OCI-M2 (cell line): ENCODE results near the gene GALNT16.

Source experiments
- DNase-seq: peaks from one replicate; lab custom pipeline; 2025; ENCODE audit not compliant: unreplicated experiment; lab: John Stamatoyannopoulos, UW

GALNT16 gene

DNA sequence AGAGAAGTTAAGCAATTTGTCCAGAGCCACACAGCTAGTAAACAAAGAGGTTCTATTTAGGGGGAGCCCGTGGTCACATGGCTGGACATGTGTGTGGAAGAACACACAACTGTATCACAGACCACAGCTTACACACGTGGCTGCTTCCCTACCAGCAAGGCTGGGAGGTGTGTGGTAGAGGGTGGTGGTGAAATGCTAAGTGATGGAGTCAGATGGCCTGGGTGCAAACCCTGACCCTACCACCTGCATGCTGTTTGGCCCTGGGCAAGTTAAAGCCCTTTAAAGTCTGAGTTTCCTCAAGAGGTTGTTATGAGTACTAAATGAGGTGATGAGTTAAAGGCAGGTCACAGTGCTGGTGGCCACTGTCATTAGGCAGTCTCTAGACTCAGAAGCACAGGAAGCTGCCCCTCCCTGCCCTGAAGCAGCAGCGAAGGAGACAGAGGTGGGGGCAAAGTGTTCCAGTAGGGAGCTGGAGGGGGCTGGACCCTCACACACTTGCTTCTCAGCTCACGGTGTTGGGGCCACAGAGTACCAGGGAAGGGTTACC, 73.9 kb downstream of the GALNT16 start:
- DNase-seq: no peak

DNA sequence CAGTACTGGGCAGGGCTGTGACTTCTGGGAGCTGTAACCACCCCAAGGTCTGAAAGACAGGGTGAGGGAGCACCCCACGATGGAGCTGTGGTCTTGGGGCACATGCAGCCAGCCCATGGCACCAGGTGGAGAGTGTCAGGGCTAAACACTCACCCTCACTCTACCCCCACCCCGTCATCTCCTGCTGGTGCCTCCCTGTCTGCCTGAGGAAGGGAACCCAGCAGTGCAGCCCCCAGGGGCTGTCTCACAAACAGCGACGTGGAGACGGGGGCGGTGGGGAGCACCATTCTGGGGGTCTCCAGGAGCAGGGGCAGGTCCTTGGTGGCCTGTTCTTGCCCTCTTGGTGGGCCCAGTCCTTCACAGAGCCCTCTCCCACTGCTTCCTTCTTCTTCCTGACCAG, 74.6 kb downstream of the GALNT16 start:
- no peak for DNase-seq

DNA sequence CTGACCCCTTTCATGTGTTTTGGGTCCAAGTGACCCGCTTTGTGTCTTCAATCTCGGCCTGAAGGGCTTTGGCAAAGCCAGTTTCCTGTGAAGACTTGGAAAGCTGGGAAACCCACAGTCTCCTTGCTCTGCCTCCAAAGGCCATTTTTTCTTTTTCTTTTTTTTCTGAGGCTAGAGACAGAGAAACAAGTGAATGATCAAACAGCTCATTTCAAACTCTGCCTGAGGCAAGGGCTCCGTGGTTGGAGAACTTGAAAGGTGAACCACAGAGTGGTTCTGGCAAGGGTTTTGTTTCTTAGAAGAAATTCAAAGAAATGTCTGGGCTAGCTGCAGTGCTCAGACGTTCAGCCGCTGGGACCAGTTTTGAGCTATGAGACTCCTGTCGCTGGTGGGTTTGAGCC, 75.4 kb downstream of the GALNT16 start:
- no peak for DNase-seq

DNA sequence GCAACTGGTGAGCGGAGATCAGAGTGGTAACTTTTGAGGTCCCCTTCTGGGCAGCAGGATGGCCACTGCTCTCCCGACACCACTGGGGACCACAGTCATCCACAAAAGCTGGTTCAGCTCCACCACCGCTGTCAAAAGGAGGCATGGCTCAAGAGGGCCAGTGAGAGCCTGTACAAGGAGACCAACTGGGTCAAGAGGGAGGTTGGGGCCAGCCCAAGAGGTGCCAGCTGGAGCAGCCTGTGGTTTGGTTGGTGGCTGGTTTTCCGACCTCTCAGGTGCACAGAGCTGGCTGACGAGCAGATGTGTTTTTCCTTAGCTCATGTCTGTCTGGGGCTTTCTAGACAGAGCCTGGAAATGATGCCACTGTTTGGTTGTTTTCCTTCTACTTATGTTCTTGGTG, 78.0 kb downstream of the GALNT16 start:
- DNase-seq: no peak

DNA sequence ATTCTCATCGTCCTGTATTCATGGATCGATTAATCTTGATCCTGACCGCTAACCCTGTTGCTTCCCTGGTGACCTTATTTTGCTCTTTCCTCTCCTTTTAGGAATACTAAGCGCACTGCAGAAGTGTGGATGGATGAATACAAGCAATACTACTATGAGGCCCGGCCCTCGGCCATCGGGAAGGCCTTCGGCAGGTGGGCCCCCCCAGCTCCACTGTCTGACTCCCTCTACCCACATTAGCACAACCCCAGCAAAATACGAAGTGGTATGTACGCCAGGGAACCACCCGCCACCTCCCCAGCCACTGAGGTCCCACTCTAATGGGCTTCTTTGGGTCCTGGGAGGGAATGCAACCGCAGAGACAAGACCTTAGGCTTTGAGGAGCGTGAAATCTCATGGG, 79.5 kb downstream of the GALNT16 start:
- DNase-seq: no peak

DNA sequence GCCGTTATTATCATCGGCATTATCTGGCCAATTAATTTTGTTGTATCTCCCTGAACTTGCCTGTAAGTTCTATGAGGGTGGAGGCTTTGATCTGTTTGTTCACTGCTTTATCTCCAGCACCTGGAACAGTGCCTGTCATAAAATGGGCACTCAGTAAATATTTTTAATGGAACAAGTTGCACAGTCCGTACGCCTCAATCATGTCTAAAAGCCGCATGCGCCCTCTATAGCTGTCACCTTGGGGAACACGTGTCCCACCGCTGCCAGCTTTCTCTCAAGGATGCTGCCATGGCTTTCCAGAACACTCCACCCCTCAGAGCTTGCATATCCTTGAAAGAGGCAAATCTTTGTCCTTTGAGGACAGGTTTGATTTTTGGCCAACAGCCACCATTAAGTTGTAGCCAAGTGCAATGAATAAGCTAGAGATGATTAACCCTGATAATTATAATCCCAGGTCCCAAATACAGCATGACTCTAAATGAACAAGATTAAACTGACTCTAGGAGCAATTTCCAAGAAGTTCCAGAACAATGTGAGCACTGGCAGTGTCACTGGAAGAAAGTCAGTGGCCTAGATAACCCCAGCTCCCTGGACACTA, 83.1 kb downstream of the GALNT16 start:
- DNase-seq: no peak

DNA sequence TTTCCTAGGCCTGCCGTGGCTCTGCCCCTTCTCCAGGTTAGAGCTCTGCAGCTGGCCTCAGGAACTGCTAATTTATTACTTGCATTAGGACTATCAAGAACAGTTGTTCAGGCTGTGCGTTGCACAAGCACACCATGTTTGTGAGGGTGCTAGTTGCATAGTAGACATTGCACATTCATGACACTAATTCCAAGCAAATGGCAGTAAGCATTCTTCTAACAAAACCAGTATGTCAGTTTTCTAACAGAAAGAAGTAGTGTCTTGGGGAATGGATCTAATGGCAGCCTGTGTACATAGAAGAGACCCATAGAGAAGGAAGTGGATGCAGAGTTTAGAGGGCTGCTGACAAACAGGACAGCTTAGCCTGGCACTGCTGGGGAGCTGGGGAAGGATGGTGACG, 84.2 kb downstream of the GALNT16 start:
- no peak for DNase-seq

DNA sequence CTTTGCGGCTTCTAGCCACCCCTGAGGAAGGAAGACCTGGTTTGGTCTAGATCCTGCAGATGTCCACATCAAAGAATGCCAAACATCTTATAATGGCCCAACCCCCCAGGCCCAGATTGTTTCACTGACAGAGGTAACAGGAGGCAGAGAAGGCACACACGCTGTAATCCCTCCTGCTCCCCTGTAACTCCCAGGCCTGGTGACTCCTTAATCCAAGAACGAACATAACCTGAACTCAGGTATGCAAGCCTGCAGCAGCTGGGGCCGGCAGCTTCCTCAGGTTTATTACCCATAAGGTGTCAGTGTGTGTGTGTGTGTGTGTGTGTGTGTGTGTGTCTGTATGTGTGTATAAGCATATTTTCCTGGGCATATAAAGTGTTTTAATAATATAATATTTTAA, 85.4 kb downstream of the GALNT16 start:
- DNase-seq: no peak

DNA sequence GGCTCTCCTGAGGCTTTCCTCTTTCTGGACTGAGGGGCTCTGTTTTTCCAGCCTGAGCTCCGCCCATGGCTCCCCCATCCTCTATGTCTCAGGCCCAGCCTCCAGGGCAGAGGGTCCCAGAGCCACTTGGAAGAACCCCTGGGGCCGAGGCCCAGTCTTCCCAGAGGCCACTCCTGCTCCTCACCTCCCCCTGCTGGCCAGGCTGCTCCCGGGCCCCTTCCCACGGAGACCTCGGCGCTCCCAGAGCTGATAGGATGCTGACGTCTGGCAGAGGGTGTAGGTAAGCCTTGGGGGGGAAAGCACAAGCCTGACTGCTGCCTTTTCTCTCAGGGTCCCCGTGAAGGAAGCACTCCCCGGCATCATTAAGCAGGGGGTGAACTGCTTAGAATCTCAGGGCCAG, 86.8 kb downstream of the GALNT16 start:
- no peak for DNase-seq

DNA sequence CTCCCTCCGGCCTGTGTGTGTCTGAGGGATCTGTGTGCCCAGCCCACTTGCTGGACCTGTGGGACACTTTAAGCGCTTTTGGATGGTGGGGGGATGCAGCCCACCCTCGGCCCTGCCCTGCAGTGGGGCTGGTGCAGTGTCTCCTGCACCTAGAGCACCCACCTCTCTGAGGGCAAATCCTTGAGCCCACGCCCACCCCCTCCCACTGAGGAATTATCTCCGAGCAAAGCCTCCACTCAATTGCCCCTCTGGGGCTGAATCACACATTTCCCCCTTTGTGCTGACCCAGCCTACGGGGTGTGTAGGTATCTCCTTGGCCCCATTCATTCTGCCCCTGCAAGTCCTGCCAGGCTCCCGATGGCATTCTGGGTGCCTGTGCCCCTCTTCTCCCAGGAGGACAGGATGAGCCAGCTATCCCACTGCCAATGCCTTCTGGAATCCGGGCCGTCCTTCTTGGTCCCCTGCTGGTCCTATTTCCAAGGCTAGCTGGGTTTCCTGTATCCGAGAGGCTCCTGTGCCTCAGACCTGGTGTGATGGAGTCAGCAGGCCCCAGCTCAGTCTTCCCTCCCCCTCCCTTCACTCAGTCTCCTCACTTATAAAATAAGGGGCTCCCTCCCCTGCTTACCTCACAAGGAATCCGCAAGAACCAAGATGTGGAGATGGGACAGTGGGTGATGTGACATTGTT, 89.3 kb downstream of the GALNT16 start:
- no peak for DNase-seq

DNA sequence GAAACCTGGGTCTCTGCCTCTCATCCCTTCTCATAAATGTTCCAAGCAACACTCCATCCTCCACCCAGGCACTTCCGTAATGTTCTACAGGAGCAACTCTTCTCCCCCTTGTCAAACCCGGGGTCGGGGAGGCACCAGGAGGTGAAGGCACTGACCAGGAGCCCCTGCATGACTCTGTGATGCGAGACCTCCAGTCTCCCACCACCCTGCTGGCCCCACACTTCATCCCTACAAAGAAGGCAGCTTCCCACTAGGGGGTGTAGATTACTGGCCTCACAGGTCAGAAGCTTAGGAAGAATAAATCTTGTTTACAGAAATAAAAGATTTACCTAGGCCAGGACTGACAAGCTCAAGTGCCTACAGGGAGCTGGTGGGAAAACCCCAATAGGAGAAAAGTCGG, 90.9 kb downstream of the GALNT16 start:
- no peak for DNase-seq

DNA sequence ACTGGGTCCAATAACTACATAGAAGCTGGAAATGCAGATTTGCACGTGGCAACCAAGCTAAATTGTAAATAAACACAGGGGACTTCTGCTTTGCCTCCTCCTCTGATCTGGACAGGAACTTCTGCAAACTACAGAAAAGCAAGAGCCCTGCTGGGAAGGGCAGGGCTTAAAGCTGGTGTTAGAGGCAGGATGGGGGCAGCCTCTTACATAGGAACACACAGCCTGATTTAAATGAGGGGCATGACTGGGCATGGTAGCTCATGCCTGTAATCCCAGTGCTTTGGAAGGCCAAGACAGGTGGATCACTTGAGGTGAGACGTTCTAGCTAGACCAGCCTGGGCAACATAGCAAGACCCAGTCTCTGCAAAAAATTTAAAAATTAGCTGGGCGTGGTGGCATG, 91.4 kb downstream of the GALNT16 start:
- DNase-seq: no peak

DNA sequence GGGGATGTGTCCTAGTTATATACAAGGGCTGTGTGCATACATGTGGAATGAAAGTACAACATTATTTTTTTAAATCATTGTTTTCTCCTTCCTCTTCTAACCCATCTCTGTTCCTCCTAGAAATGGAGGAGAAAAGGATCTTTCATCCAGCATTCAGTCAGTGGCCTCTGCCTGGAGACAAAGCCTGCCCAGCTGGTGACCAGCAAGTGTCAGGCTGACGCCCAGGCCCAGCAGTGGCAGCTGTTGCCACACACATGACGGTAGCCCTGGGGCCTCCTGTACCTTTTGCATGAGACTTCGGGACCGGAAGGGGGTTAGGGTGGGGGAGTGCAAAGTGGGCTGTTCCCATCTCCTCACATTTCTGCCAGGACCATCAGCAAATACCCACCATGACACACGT, 92.0 kb downstream of the GALNT16 start:
- DNase-seq: no peak

DNA sequence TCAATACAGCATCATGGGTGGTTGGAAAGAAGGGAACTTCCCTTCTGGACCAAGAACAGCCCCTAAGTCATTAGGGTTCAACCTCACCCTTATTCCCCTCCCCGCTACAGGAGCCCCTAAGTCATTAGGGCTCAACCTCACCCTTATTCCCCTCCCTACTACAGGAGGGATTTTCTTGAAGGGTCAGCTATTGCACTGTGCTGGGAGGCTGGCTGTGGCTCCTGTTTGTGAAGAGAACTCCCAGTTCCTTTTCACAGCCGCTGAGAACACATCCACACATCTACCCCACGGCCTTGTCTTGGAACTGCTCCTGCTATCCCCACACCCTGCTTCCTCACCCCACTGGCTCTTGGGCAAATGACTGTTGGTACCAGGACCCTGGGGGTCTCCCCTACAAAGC, 93.2 kb downstream of the GALNT16 start:
- DNase-seq: no peak

DNA sequence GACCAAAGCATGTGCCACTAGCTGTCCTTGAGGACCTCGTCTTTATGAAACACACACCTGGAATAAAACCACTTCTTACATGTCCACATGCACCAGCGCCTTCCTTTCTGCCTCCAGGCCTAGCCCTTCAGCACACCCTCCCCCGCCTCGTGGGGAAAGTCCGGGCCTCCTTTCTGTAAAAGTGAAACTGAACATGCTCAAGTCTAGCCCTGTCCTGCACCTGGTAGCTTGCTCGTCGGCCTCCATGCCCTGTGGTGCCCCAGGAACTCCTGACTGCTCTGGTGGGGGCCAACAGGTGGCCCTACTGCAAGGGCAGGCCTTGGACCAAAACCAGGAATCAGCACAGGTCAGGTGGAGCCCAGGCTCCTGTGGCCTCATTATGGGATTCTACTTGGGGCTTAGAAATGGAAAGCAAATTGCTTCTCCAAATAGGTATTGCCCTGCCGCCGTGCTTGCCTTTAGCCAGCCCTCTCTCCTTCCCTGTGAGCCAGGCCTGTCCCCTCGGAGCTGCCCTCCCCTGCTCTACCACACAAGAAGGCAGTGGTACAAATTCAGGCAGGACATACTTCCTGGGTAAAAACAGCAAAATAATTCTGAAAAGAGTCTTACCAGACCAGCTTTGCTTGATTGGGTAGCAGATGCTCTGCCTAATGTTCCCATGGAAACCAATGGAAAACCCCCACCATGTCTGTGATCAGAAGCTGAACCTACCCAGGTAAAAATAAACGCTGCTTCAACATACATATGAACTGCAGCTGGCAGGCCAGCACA, 94.6 kb downstream of the GALNT16 start:
- no peak for DNase-seq

DNA sequence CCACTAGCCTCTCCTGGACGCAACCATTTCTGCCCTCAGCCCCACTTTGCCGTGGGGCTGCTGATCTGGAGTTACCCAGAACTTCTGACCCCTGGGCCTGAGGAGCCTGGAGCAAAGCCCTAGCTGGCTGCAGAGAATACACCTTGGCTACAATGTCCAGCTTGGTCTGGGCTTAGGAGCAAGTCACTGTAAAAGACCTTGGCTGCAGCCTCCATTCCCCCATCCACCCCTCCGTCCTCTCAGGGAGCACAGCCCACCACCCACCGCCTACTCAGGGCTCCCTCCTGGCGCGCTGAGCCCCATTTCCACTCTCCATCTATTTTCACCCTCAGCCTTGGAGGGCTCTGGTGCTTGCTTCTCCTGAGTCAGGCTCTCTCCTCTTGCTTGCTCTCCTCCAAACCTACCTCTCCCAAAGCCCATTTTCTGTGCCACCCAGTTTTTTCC, 95.2 kb downstream of the GALNT16 start:
- DNase-seq: no peak

DNA sequence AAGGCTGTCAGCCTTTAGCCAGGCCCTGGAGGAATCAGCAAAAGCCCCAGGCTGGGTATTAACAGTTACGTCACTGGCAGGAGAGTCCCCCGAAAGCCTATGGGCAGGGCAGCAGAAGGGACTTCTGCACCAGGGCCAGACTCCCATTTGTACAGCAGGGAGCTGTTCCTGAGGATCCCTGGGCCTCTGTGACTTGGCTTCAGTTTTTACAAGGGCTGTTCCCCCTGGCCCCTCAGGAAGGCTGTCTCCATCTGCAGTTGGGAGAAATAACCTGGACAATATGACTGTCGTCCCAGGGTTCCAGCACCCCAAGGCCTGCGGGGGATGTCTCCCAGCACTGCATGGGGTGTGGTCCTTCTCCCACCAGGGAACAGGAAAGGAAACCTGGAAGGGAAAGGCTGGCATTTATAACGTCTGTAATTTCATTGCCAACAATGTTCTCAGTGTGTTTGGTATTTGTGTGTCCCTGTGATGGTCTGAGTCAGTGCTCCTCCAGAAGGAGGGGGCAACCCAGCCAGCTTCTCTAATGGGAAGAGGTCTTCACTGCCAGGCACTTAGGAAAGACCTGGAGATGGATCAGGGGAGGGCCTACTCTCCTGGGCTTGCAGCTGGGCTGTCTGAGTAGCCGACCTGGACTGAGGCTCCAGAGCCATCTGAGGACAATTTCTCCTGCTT, 95.8 kb downstream of the GALNT16 start:
- DNase-seq: no peak

DNA sequence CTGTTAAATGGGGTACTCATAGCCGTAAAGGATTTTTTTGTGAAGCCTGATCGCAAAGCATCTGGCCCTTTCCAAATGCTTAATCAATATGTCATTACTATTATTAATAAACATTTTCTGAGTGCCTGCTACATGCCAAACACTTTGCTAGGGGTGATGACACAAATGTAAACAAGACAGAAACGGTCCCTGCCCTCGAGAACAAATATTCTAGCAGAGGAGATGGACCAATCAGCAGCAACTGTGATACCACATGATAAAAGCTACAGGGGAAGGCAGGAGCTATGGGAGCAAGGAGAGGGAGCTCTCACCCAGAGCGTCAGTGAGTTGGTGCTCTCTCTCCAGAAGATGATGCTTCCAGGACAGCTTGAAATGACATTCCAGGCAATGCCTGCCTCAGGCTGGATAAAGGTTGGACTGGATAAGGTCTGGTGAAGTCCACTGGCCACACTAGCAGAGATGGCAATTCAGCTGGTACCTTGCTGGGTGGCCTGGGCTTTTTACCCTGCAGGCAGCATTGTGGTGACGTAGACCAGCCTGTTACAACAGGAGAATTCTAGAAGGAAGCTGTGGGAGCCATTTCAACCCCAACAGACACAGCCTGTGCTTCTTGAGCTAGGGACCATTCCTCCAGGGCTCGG, 97.1 kb downstream of the GALNT16 start:
- DNase-seq: no peak

DNA sequence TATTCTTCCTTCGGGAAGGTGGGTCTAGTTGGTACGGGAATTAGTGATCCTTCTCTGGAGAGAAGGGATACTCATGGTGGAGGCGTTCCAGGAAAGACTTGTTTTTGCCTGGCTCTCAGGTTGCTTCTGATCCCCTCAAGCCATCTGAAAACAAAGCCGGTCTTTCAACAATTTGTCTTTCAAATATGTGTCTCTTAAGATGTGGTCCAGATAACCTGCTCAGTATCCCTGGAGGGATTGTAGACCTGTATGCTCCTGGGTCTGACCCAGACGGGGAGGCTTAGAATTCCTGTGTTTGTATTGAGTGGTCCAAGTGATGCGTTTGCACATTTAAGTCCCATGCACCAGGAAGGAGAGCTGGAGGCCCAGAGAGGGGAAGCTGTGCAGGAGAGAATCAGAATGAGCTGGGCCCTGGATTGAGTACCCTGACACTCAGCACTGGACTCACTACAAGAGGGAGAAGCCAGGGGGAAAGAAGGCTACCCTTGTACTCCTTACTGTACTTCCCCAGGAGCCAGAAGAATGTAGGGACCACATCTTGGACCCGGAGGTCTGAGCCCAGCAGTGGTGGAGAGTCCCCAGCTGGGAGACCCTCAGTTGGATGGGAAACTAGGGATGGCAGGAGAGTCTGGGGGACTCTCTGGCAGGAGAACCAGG, 97.7 kb downstream of the GALNT16 start:
- no peak for DNase-seq

DNA sequence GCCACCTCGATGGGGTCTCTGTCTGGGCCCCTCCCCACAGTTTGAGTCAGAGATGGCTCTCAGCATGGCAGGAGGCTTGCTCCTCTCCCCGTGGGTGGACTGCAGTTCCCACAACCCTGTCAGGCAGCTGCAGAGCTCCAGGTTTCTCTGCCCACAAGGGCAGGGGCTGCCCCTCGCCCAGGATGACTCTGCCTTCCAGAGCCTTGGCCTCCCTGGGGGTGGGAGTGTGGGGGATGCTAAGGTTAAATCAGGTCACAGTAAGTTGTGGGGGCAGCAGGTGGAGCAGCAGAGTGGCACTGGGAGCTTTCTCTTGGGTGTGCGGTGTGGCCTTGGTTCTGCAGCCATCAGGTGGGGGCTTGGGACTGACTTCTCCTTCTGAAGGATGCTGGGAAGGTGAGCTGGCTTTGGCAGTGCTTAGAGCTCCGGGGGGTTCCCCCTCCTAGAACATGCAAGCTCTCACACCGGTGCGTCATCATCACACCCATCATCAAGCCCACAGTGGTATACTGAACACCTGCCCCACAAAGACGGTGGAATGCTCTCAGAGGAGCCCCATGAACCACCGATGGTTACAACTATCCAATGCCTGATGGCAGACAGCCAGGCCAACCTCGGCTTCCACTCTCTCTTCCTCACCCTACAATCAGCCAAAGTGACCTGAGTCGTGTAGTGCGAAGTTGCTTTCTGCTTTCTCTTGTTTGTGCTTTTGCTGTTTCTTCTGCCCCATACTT, 98.4 kb downstream of the GALNT16 start:
- no peak for DNase-seq
